Body of pancreas (tissue), 4 donors: Measurements from ENCODE around the gene GRK3. TPM values are rescaled to one million over a fixed set of nuclear protein-coding genes. Genes with fewer than 3 reads are reported as not detected.

Experiments
- ATAC-seq: fragments of 150-250 bp; one replicate; pipeline ENCODE4 v1.9.1; 2016
- DNase-seq, 4 donors: peaks; one replicate each; pipeline ENCODE4 v3.0.0-alpha.2; 2019
- H3K27ac ChIP-seq, 4 donors: fragments of 200-600 bp; sonication (generic); 1 replicate in 3 of 4; 2 replicates in 1 of 4; pipeline versions ENCODE4 v1.5.1 to v1.6.1; 2016 to 2019; ENCODE audit warnings: mild to moderate bottlenecking in 1 of 4, mixed read lengths in 1 of 4, moderate library complexity in 1 of 4
- H3K27me3 ChIP-seq, 2 donors: fragments of 200-600 bp; sonication (generic); one replicate each; pipeline ENCODE4 v1.6.0; 2016; ENCODE audit warnings: mild to moderate bottlenecking in 1 of 2
- H3K36me3 ChIP-seq, 2 donors: fragments of 200-600 bp; sonication (generic); replicated peaks in 1 of 2; 2 replicates each; pipeline ENCODE4 v1.5.1; 2016; ENCODE audit warnings: low read depth in 2 of 2; ENCODE audit not compliant: insufficient read depth in 1 of 2
- H3K4me1 ChIP-seq: fragments of 200-600 bp; sonication (generic); one replicate; pipeline ENCODE4 v1.6.0; 2016
- H3K4me3 ChIP-seq, 2 donors: fragments of 200-600 bp; sonication (generic); 1 replicate in 1 of 2; 2 replicates in 1 of 2; pipeline ENCODE4 v1.5.1; 2016 to 2019
- H3K9me3 ChIP-seq, 3 donors: fragments of 200-600 bp; sonication (generic); 1 replicate in 2 of 3; 2 replicates in 1 of 3; pipeline ENCODE4 v1.5.1; 2016
- CTCF ChIP-seq, 7 experiments: fragments of 450-650 bp in 4 of 7; fragments of 200-600 bp in 3 of 7; sonication (generic) in 3 of 7; IDR thresholded peaks; one replicate each; pipeline ENCODE4 v1.5.1; 2016 to 2019; ENCODE audit warnings: antibody characterized with exemption in 7 of 7
- POLR2A ChIP-seq, 3 donors: fragments of 450-650 bp; IDR thresholded peaks; one replicate each; pipeline ENCODE4 v1.6.1; 2016; ENCODE audit warnings: antibody characterized with exemption in 3 of 3, mild to moderate bottlenecking in 2 of 3
- WGBS, 2 donors: methylation state at CpG; one replicate each; pipeline ENCODE4 v1.1.5; 2017; 5-methylcytosine and 5-hydroxymethylcytosine counted together
- intact Hi-C: fragments of 100-400 bp; cut with DNase I; formaldehyde crosslinking; loops from one replicate; pipeline ENCODE4 v1.15.1; 2023
- total RNA-seq, 2 donors: library from RNA; depleted of rRNA; stranded (reverse); fragments of >200 nt; gene quantifications; one replicate each; pipeline ENCODE4 v1.1.0, GENCODE V29; 2016

GRK3 gene
- total RNA-seq, 2 donors from 2014 or later: 10.4 to 10.9 TPM

- Histone ChIP-seq H3K4me1 (no peaks in the 10 kb centered on the region), H3K4me3 (no peak overlapping the region), H3K27me3 (no peaks in the 10 kb centered on the region), H3K9me3 (no peaks in the 10 kb centered on the region), H3K36me3 (no peaks in the 10 kb centered on the region), H3K27ac (no peak overlapping the region)
- DNase-seq (no peak), ATAC-seq (no peak)
- 90 to 98% methylated on average over 5 of the region's 5 CpGs for WGBS, 2 donors
- intact Hi-C loops: no loop called here
- TF ChIP-seq POLR2A (IDR thresholded peaks at IDR 0.05): no peak
- TF ChIP-seq CTCF (IDR thresholded peaks at IDR 0.05): no peak
Observed at GRCh38 chr22:25673713-25674112, 109.2 kb downstream of the GRK3 start.

- Histone ChIP-seq H3K27me3 (no peaks in the 10 kb centered on the region), H3K27ac (no peak overlapping the region), H3K4me3 (no peak overlapping the region), H3K4me1 (no peaks in the 10 kb centered on the region), H3K9me3 (no peaks in the 10 kb centered on the region), H3K36me3 (no peaks in the 10 kb centered on the region)
- TF ChIP-seq POLR2A (IDR thresholded peaks at IDR 0.05) (no peak), CTCF (IDR thresholded peaks at IDR 0.05) (no peak)
- ATAC-seq (no peak), DNase-seq (no peak)
- WGBS, 2 donors: 81 to 83% methylated on average over 4 of the region's 4 CpGs
- intact Hi-C loops: no loop called here
Observed at GRCh38 chr22:25677631-25678030, 113.2 kb downstream of the GRK3 start.

- Histone ChIP-seq H3K27ac (no peak overlapping the region), H3K36me3 (no peaks in the 10 kb centered on the region), H3K4me1 (no peaks in the 10 kb centered on the region), H3K27me3 (no peaks in the 10 kb centered on the region), H3K4me3 (no peak overlapping the region), H3K9me3 (no peaks in the 10 kb centered on the region)
- no peak for ATAC-seq
- TF ChIP-seq POLR2A (IDR thresholded peaks at IDR 0.05): no peak
- no peak for TF ChIP-seq CTCF (IDR thresholded peaks at IDR 0.05)
- DNase-seq: no peak
- intact Hi-C loops: no loop called here
- 55 to 63% methylated on average over 2 of the region's 2 CpGs for WGBS, 2 donors
Observed at GRCh38 chr22:25680051-25680450, 115.6 kb downstream of the GRK3 start.

GRCh38 chr22:25680956-25681355 is 116.5 kb downstream of the GRK3 start:
- intact Hi-C loops: no loop called here
- Histone ChIP-seq H3K36me3 (no peaks in the 10 kb centered on the region), H3K4me1 (no peaks in the 10 kb centered on the region), H3K4me3 (no peak overlapping the region), H3K9me3 (no peaks in the 10 kb centered on the region), H3K27me3 (no peaks in the 10 kb centered on the region), H3K27ac (no peak overlapping the region)
- ATAC-seq (no peak), DNase-seq (no peak)
- TF ChIP-seq CTCF (IDR thresholded peaks at IDR 0.05) (no peak), POLR2A (IDR thresholded peaks at IDR 0.05) (no peak)
- 83 to 92% methylated on average over 6 of the region's 6 CpGs for WGBS, 2 donors

GRCh38 chr22:25682109-25682508 is 117.6 kb downstream of the GRK3 start:
- DNase-seq (no peak), ATAC-seq (no peak)
- no peaks in the 10 kb centered on the region for H3K36me3 ChIP-seq
- H3K27ac ChIP-seq: no peak overlapping the region
- no peak overlapping the region for H3K4me3 ChIP-seq
- no peaks in the 10 kb centered on the region for H3K4me1 ChIP-seq
- WGBS, 2 donors: 78 to 79% methylated on average over 3 of the region's 3 CpGs
- H3K27me3 ChIP-seq: no peaks in the 10 kb centered on the region
- intact Hi-C loops: no loop called here
- no peaks in the 10 kb centered on the region for H3K9me3 ChIP-seq
- TF ChIP-seq POLR2A (IDR thresholded peaks at IDR 0.05) (no peak), CTCF (IDR thresholded peaks at IDR 0.05) (no peak)
